H1 (cell line): ENCODE data around the gene GIGYF2.

ENCODE experiments used
- CTCF ChIP-seq, 3 experiments: IDR thresholded peaks; 1 replicate in 2 of 3; 2 replicates in 1 of 3; pipeline versions ENCODE4 v1.5.1 to v1.6.1; 2011; ENCODE audit warnings: low read length in 3 of 3, mild to moderate bottlenecking in 3 of 3, inconsistent platforms in 2 of 3, low read depth in 1 of 3, moderate library complexity in 1 of 3; ENCODE audit not compliant: insufficient read depth in 1 of 3; ENCODE audit errors: control extremely low read depth in 1 of 3
- EZH2 ChIP-seq: fragments of 200-600 bp; sonication (generic); IDR thresholded peaks from 2 replicates; pipeline ENCODE4 v1.7.1; 2012; ENCODE audit warnings: low read depth, mild to moderate bottlenecking, moderate library complexity, low read length, inconsistent platforms; ENCODE audit not compliant: severe bottlenecking
- KDM5A ChIP-seq: fragments of 200-600 bp; IDR thresholded peaks from 2 replicates; pipeline ENCODE4 v1.7.1; 2012; ENCODE audit warnings: mild to moderate bottlenecking, low read length, inconsistent platforms, mixed read lengths
- RXRA ChIP-seq: IDR thresholded peaks from 2 replicates; pipeline ENCODE4 v1.6.1; 2011; ENCODE audit warnings: low read depth, mild to moderate bottlenecking, low read length, moderate library complexity; ENCODE audit not compliant: insufficient read depth
- SAP30 ChIP-seq: fragments of 300-600 bp; sonication (generic); IDR thresholded peaks from 2 replicates; pipeline ENCODE4 v1.7.1; 2012; ENCODE audit warnings: low read length, moderate library complexity, mild to moderate bottlenecking, inconsistent platforms; ENCODE audit not compliant: insufficient read depth, insufficient replicate concordance
- SP1 ChIP-seq: IDR thresholded peaks from 2 replicates; pipeline ENCODE4 v1.6.1; 2011; ENCODE audit warnings: low read depth, low read length
- SRF ChIP-seq: IDR thresholded peaks from 2 replicates; pipeline ENCODE4 v1.6.1; 2011; ENCODE audit warnings: mild to moderate bottlenecking, low read depth, low read length, moderate library complexity
- TAF1 ChIP-seq: IDR thresholded peaks from 2 replicates; pipeline ENCODE4 v1.6.1; 2011; ENCODE audit warnings: mild to moderate bottlenecking, low read depth, low read length
- TAF7 ChIP-seq: optimal IDR thresholded peaks from 2 replicates; pipeline ENCODE3; 2011; ENCODE audit warnings: low read depth, mild to moderate bottlenecking, inconsistent platforms, low read length, moderate library complexity, borderline replicate concordance
- TEAD4 ChIP-seq: IDR thresholded peaks from 2 replicates; pipeline ENCODE4 v1.6.1; 2012; ENCODE audit warnings: low read depth, low read length, inconsistent platforms, mixed read lengths
- YY1 ChIP-seq: IDR thresholded peaks from 2 replicates; pipeline ENCODE4 v1.6.1; 2011; ENCODE audit warnings: low read depth, mild to moderate bottlenecking, low read length
- TF ChIP-seq, protein P1 (sequence below): IDR thresholded peaks from 2 replicates; pipeline ENCODE4 v1.6.1; 2012; ENCODE audit warnings: inconsistent platforms

- TF ChIP-seq CTCF (IDR thresholded peaks at IDR 0.05; ENCODE audit: control extremely low read depth in 1 of 3, insufficient read depth in 1 of 3, low read depth in 1 of 3, low read length in 3 of 3) (peak in 2 of 3 experiments; percentile 4 to 8; a peak in 3 of 4 replicates), SP1 (no peak), SRF (no peak), YY1 (no peak), SAP30 (no peak), KDM5A (no peak), TAF1 (no peak), EZH2 (no peak), RXRA (no peak), TAF7 (no peak), TEAD4 (no peak)
- TF ChIP-seq, protein P1, sequence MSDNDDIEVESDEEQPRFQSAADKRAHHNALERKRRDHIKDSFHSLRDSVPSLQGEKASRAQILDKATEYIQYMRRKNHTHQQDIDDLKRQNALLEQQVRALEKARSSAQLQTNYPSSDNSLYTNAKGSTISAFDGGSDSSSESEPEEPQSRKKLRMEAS = no peak
Measured at GRCh38 chr2:232843834-232844233, 146.7 kb downstream of the GIGYF2 start.
